GM21717 (cell line): ENCODE results near the gene RRAS2.
"Not testable (repeated sequence)": the region's sequence is repeated elsewhere in the genome, so short reads cannot be mapped to it uniquely, and the experiment has no call there.

Experiments used
- ATAC-seq: cut with Tn5 transposase; IDR thresholded peaks from one replicate; pipeline ENCODE4 v1.9.1; 2021; ENCODE audit warnings: mild to moderate bottlenecking, moderate library complexity; ENCODE audit not compliant: unreplicated experiment

The RRAS2 gene

GRCh38 chr11:14372011-14372410 is 13.0 kb upstream of the RRAS2 start:
- no peak for ATAC-seq

DNA sequence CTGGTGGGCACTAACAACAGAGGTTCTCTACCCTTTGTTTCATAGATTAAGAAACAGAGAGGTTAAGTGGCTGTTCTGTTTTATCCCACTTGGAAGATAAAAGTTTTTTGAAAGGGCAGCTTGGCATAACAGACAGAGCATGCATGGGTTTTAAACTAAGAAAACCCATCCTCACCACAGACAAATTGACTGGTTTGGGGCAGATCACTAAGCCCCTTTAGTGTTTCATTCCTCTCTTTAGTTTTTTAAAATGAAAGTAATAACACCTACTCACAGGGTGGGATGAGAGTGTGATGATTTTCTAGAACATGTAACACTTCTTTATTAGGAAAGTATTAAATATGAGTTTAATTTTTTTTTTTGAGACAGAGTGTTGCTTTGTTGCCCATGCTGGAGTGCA is 12.3 kb upstream of the RRAS2 start:
- no peak for ATAC-seq

GRCh38 chr11:14370496-14370895 is 11.5 kb upstream of the RRAS2 start:
- no peak for ATAC-seq

DNA sequence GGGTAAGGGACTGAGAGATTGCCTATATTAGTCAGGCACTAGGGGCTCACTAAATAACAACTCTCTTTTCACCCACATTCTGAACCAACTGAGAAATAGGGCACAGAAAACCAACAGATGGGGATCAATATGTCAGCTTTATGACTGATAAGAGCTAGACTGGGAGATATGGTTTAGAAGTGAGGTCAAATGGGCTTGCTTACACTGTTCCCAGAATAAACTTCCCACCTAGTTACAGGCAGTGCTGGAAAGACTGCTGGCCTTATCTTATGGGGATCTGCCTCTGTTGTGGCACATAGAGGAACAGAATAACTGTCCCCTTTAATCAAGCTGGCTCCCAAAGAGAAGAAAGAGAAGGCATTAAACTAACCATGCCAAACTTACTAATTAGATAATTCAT is 10.6 kb upstream of the RRAS2 start:
- ATAC-seq, result no peak

DNA sequence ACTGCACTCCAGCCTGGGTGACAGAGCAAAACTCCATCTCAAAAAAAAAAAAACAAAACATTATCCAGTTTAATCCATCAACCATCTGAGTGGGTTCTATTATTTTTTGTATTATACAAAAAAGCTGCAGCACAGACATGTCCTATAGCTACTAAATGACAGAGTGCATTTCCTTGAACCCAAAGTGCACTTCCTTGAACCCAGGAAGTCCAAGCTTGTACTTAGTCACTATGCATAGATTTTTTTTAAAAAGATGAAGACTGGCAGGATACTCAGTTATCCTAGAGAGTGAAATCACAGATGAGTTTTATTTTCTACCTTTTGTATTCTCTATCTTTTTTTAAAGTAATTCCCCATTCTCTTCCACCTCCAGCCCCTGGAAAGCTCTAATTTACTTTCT is 8.0 kb upstream of the RRAS2 start:
- ATAC-seq, result no peak

DNA sequence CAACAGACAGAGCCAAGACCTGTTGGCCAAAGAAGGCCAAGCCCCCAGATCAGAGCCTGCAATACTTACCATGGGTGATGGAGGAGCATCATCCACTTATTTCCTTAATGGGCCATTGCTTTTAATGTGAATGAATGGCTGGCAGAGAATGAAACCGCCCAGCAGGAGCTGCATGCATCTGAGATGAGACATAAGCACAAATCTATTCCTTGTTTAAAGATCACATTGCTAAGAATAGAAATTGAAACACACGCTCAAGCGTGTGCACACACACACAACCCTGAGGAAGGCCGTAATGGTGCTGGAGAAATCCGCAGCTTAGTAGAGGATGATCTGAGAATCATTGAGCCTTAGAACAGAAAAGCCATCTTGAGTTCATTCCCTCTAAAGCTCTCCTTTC is 5.3 kb upstream of the RRAS2 start:
- ATAC-seq, result no peak

- ATAC-seq, result no peak
Observed at GRCh38 chr11:14362611-14363010, 3.6 kb upstream of the RRAS2 start.

GRCh38 chr11:14361951-14362350 is 3.0 kb upstream of the RRAS2 start:
- no peak for ATAC-seq

DNA sequence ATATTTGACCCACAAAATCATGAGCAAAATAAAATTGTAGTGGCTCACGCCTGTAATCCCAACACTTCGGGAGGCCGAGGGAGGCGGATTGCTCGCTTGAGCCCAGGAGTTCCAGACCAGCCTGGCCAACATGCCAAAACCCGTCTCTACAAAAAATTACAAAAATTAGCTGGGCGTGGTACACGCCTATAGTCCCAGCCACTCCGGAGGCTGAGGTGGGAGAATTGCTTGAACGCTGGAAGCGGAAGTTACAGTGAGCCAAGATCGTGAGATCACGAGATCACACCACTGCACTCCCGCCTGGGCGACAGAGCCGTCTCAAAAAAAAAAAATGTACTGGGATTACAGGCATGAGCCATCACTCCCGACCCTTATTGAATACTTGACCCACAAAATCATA is 2.0 kb upstream of the RRAS2 start:
- ATAC-seq, result no peak

GRCh38 chr11:14359501-14360031 is 583 bp upstream of the RRAS2 start:
- ATAC-seq, result no peak

- ATAC-seq, result peak; percentile 51
Observed at GRCh38 chr11:14357881-14358728, 878 bp downstream of the RRAS2 start.

DNA sequence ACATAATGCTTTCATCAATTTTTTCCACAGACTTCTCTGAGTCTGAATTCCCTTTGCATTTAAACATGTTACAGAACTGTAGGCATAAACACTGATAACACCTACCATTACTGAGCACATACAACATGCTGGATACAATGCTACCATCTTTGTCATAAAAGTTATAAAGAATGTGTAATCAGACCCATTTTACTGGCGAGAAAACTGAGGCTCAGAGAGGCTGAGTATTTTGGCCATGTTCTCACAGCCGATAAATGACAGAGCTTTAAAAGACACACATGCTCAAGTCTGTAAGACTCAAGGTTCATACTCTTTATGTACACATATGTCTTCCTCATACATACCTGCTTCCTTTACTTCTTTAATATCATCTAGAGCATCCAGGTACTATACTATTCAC is 2.6 kb downstream of the RRAS2 start:
- no peak for ATAC-seq

GRCh38 chr11:14354604-14355003 is 4.4 kb downstream of the RRAS2 start:
- ATAC-seq, result not testable (repeated sequence)

DNA sequence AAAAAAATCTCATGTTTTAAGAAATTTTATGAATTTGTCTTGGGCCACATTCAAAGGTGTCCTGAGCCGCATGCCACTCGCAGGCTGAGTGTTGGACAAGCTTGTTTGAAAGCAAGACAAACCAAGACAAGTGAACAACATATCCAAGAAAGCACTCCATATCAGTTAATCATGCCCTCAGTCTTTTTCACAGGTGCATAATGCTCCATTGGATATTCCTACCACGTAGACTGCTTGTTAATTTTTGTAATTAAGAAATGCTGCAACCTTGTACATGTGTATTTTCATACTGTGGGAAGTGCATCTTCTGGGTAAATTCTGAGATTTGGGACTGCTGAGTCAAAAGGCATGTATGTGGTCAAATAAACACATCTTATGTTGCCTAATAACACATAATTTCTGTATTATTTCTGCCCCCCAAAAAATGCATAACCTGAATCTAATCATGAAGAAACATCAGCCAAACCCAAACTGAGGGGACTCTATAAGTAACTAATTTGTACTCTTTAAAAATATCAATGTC is 8.2 kb downstream of the RRAS2 start:
- no peak for ATAC-seq

- no peak for ATAC-seq
Observed at GRCh38 chr11:14350215-14350614, 8.8 kb downstream of the RRAS2 start.

GRCh38 chr11:14347991-14348390 is 11.0 kb downstream of the RRAS2 start:
- no peak for ATAC-seq

DNA sequence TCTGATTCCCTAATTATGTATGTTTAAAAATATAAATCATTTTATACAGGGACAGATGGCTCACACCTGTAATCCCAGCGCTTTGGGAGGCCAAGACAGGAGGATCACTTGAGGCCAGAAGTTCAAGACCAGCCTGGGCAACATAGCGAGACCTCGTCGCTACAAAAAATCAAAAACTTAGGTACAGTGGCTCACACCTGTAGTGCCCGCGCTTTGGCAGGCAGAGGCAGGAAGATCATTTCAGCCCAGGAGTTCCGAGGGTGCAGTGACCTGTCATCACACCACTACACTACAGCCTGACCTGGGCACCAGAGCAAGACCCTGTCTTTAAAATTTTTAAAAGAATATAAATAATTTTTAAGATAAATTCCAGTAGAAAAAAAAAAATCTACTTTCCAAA is 11.5 kb downstream of the RRAS2 start:
- ATAC-seq, result no peak

- no peak for ATAC-seq
Observed at GRCh38 chr11:14346303-14346955, 12.6 kb downstream of the RRAS2 start.

DNA sequence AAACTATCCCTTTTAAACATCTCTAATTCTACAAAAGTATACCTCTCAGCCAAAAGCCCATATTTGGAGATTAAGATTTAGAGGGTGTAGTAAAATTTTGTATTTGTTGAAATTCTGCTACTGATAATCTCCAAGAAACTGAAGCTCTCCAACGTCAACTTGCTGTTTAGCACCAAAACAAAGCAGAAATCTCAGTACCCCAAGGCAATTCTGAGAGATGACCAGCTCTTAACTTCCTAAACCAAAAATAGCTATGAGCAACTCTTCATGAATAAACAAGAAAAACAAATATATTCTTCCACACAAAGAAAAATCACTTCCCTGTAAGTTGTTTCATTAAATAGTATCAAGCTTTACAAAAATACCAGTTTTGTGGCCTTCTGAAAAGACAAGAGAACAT is 13.3 kb downstream of the RRAS2 start:
- ATAC-seq, result no peak

DNA sequence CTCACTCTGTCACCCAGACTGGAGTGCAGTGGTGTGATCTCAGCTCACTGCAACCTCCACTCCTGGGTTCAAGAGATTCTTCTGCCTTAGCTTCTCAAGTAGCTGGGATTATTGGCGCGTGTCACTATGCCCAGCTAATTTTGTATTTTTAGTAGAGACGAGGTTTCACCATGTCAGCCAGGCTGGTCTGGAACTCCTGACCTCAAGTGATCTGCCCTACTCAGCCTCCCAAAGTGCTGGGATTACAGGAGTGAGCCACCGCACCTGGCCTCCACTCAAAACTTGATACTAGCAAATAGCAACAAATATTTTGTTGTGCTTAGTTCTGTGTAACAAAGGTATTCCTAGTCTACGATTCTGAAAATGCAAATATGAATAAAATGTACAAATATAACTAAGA is 14.0 kb downstream of the RRAS2 start:
- not testable (repeated sequence) for ATAC-seq

GRCh38 chr11:14342906-14343305 is 16.1 kb downstream of the RRAS2 start:
- no peak for ATAC-seq

- no peak for ATAC-seq
Observed at GRCh38 chr11:14341968-14342367, 17.0 kb downstream of the RRAS2 start.
